Measurements from ENCODE around the gene COL12A1.
A peak's percentile ranks its signal among the peaks of the same experiment; 100 is the strongest.

Gene COL12A1

GRCh38 chr6:75098709-75099108 lies 107.1 kb downstream of the COL12A1 start:
- DNase-seq (ENCODE audit: low spot score), result peak; percentile 91

- no peak for DNase-seq (ENCODE audit: low spot score)
These were observed 108.9 kb downstream of the COL12A1 start for GRCh38 chr6:75096966-75097365.

- peak; percentile 41 for DNase-seq (ENCODE audit: low spot score)
These were observed 111.1 kb downstream of the COL12A1 start for GRCh38 chr6:75094614-75095200.

GRCh38 chr6:75091467-75092190 lies 114.2 kb downstream of the COL12A1 start:
- no peak for DNase-seq (ENCODE audit: low spot score)

- no peak for DNase-seq (ENCODE audit: low spot score)
These were observed 115.3 kb downstream of the COL12A1 start for GRCh38 chr6:75090576-75090975.

GRCh38 chr6:75089921-75090320 lies 115.9 kb downstream of the COL12A1 start:
- DNase-seq (ENCODE audit: low spot score), result no peak

GRCh38 chr6:75089151-75089897 lies 116.5 kb downstream of the COL12A1 start:
- DNase-seq (ENCODE audit: low spot score), result no peak

- DNase-seq (ENCODE audit: low spot score), result no peak
These were observed 119.8 kb downstream of the COL12A1 start for GRCh38 chr6:75085931-75086635.

- DNase-seq (ENCODE audit: low spot score), result no peak
These were observed 120.9 kb downstream of the COL12A1 start for GRCh38 chr6:75084872-75085381.

- DNase-seq (ENCODE audit: low spot score), result no peak
These were observed 121.8 kb downstream of the COL12A1 start for GRCh38 chr6:75084018-75084417.

GRCh38 chr6:75081921-75082320 lies 123.9 kb downstream of the COL12A1 start:
- DNase-seq (ENCODE audit: low spot score), result no peak

GRCh38 chr6:75081047-75081446 lies 124.8 kb downstream of the COL12A1 start:
- DNase-seq (ENCODE audit: low spot score), result no peak

- no peak for DNase-seq (ENCODE audit: low spot score)
These were observed 126.3 kb downstream of the COL12A1 start for GRCh38 chr6:75079589-75079988.

GRCh38 chr6:75077701-75078100 lies 128.2 kb downstream of the COL12A1 start:
- no peak for DNase-seq (ENCODE audit: low spot score)

GRCh38 chr6:75076009-75076408 lies 129.8 kb downstream of the COL12A1 start:
- DNase-seq (ENCODE audit: low spot score), result no peak

- no peak for DNase-seq (ENCODE audit: low spot score)
These were observed 135.6 kb downstream of the COL12A1 start for GRCh38 chr6:75070244-75070643.

- no peak for DNase-seq (ENCODE audit: low spot score)
These were observed 140.3 kb downstream of the COL12A1 start for GRCh38 chr6:75065523-75065922.

GRCh38 chr6:75052491-75052890 lies 153.4 kb downstream of the COL12A1 start:
- no peak for DNase-seq (ENCODE audit: low spot score)

GRCh38 chr6:75049308-75049707 lies 156.5 kb downstream of the COL12A1 start:
- DNase-seq (ENCODE audit: low spot score), result no peak

- no peak for DNase-seq (ENCODE audit: low spot score)
These were observed 161.0 kb downstream of the COL12A1 start for GRCh38 chr6:75044846-75045245.

GRCh38 chr6:75041381-75041780 lies 164.5 kb downstream of the COL12A1 start:
- DNase-seq (ENCODE audit: low spot score), result no peak
